Naive thymus-derived CD4-positive, alpha-beta T cell (primary cell): ENCODE data around the gene DUSP2. TPM values are rescaled to one million over a fixed set of nuclear protein-coding genes. Genes with fewer than 3 reads are reported as not detected.
A peak's percentile ranks its signal among the peaks of the same experiment; 100 is the strongest.

ENCODE experiments used
- ATAC-seq: fragments of 150-1000 bp; cut with Tn5 transposase; 2 replicates; pipeline ENCODE4 v1.10.0; 2021; ENCODE audit warnings: mild to moderate bottlenecking, moderate library complexity
- CTCF ChIA-PET: fragments of 350-600 bp; sonication (Branson Sonifier 250); formaldehyde crosslinking; loops from one replicate; lab custom pipeline; 2021; ENCODE audit warnings: antibody characterized with exemption; lab: Charles Lee
- POLR2A ChIA-PET: fragments of 350-600 bp; sonication (Branson Sonifier 250); formaldehyde crosslinking; loops from one replicate; lab custom pipeline; 2021; ENCODE audit warnings: antibody characterized with exemption, inconsistent platforms; lab: Charles Lee
- DNase-seq, 9 donors: peaks; one replicate each; pipeline versions ENCODE4 v3.0.0 to v3.0.0-alpha.2; 2020 to 2022; ENCODE audit warnings: mixed read lengths in 1 of 9
- H3K27ac ChIP-seq: one replicate; pipeline ENCODE4 v1.7.0; 2013; ENCODE audit warnings: mild to moderate bottlenecking, low read depth, low read length, moderate library complexity
- H3K27me3 ChIP-seq, 2 donors: one replicate each; pipeline ENCODE4 v1.7.0; 2013; ENCODE audit warnings: low read length in 2 of 2, mild to moderate bottlenecking in 2 of 2, moderate library complexity in 2 of 2; ENCODE audit not compliant: control insufficient read depth in 2 of 2, insufficient read depth in 2 of 2
- H3K36me3 ChIP-seq, 3 experiments: 1 replicate in 2 of 3; 2 replicates in 1 of 3; pipeline ENCODE4 v1.7.0; 2013; ENCODE audit warnings: low read length in 3 of 3, mild to moderate bottlenecking in 3 of 3, moderate library complexity in 1 of 3; ENCODE audit not compliant: insufficient read depth in 3 of 3, control insufficient read depth in 2 of 3
- H3K4me1 ChIP-seq, 2 donors: one replicate each; pipeline ENCODE4 v1.7.0; 2013; ENCODE audit warnings: low read length in 2 of 2, mild to moderate bottlenecking in 2 of 2, moderate library complexity in 1 of 2; ENCODE audit not compliant: control insufficient read depth in 2 of 2, insufficient read depth in 2 of 2
- H3K4me3 ChIP-seq: 2 replicates; pipeline ENCODE4 v1.7.0; 2013; ENCODE audit warnings: mild to moderate bottlenecking, low read length
- H3K9me3 ChIP-seq, 3 experiments: 1 replicate in 2 of 3; 2 replicates in 1 of 3; pipeline ENCODE4 v1.7.0; 2013; ENCODE audit warnings: low read length in 3 of 3; ENCODE audit not compliant: control insufficient read depth in 2 of 3
- H3K27ac Mint-ChIP-seq, 9 donors: one replicate each; pipeline ENCODE4 v1.8.0; 2020 to 2022; ENCODE audit warnings: mixed read lengths in 9 of 9, mild to moderate bottlenecking in 8 of 9, moderate library complexity in 5 of 9, inconsistent platforms in 2 of 9
- H3K27me3 Mint-ChIP-seq, 5 donors: one replicate each; pipeline ENCODE4 v1.8.0; 2021 to 2022; ENCODE audit warnings: mixed read lengths in 5 of 5, mild to moderate bottlenecking in 1 of 5
- H3K36me3 Mint-ChIP-seq, 5 donors: one replicate each; pipeline ENCODE4 v1.8.0; 2020 to 2022; ENCODE audit warnings: mixed read lengths in 5 of 5, mild to moderate bottlenecking in 3 of 5, inconsistent platforms in 1 of 5
- H3K4me1 Mint-ChIP-seq, 7 donors: one replicate each; pipeline ENCODE4 v1.8.0; 2020 to 2022; ENCODE audit warnings: mixed read lengths in 7 of 7, mild to moderate bottlenecking in 3 of 7, inconsistent platforms in 1 of 7
- H3K4me3 Mint-ChIP-seq, 10 donors: one replicate each; pipeline ENCODE4 v1.8.0; 2020 to 2022; ENCODE audit warnings: mild to moderate bottlenecking in 10 of 10, mixed read lengths in 10 of 10, moderate library complexity in 6 of 10, inconsistent platforms in 2 of 10
- H3K9me3 Mint-ChIP-seq, 11 donors: one replicate each; pipeline ENCODE4 v1.8.0; 2020 to 2022; ENCODE audit warnings: mixed read lengths in 11 of 11, mild to moderate bottlenecking in 4 of 11, inconsistent platforms in 1 of 11, moderate library complexity in 1 of 11
- intact Hi-C, 2 donors: fragments of 100-400 bp; cut with micrococcal nuclease; formaldehyde crosslinking; loops; one replicate each; pipeline ENCODE4 v1.15.1; 2023
- polyA plus RNA-seq, 2 donors: library from polyadenylated mRNA; unstranded; fragments of 300-500 nt; fragmentation: Illumina TruSeq; gene quantifications; one replicate each; pipeline ENCODE4 v1.2.3, GENCODE V29; 2021
- total RNA-seq, 6 experiments: library from RNA in 5 of 6; stranded (reverse) in 5 of 6; gene quantifications; 1 replicate in 5 of 6; 2 replicates in 1 of 6; pipeline ENCODE4 v1.2.3 and lab custom pipeline; 2021 to 2026

The DUSP2 gene
- total and polyA plus RNA-seq, 7 experiments from 2014 or later = 21.0 to 255 (median 25.6) TPM

GRCh38 chr2:96156011-96156820 is 11.0 kb upstream of the DUSP2 start:
- intact Hi-C loops = loop anchor here in 1 of 2 donors (1.0 kb wide), 2 partner anchors 8 kb away; no protein-coding TSS in a partner anchor
- ChIA-PET CTCF (interaction anchor here (1.2 to 4.0 kb wide), 2 partner anchors 18 to 19 kb away, joined by 4 to 21 read pairs; no protein-coding TSS in a partner anchor), POLR2A (interaction anchor here (0.9 to 4.2 kb wide), 3 partner anchors 10 to 14 kb away, joined by 3 to 76 read pairs (median 17); partner anchors contain the start of gene DUSP2)
- peaks cover 55 to 56% of the 10 kb centered on the region in 2 donors for H3K4me1 ChIP-seq
- H3K36me3 Mint-ChIP-seq = peaks cover 0 to 4% (median 0%) of the 10 kb centered on the region in 5 donors
- H3K4me3 ChIP-seq = no peak overlapping the region
- peak; percentile 40 for ATAC-seq
- peak in 2 of 9 donors; percentile 44 to 60 for DNase-seq
- no peaks in the 10 kb centered on the region for H3K9me3 ChIP-seq
- H3K4me1 Mint-ChIP-seq = peaks cover 57 to 82% (median 70%) of the 10 kb centered on the region in 7 donors
- H3K36me3 ChIP-seq = no peaks in the 10 kb centered on the region
- H3K4me3 Mint-ChIP-seq = peak overlapping the region in 6 of 10 donors; percentile 16 to 92 (median 56)
- H3K27me3 Mint-ChIP-seq = no peaks in the 10 kb centered on the region
- H3K27me3 ChIP-seq = no peaks in the 10 kb centered on the region
- H3K27ac Mint-ChIP-seq = peak overlapping the region; percentile 58 to 93 (median 71)
- H3K9me3 Mint-ChIP-seq = peaks cover 0 to 4% (median 0%) of the 10 kb centered on the region in 11 donors
- no peak overlapping the region for H3K27ac ChIP-seq

- H3K4me3 Mint-ChIP-seq = peak overlapping the region in 1 of 10 donors; percentile 25
- H3K36me3 ChIP-seq = no peaks in the 10 kb centered on the region
- DNase-seq = peak in 1 of 9 donors; percentile 4
- ChIA-PET CTCF (interaction anchor here (1.2 kb wide), 1 partner anchor 21 kb away, joined by 4 read pairs; no protein-coding TSS in a partner anchor), POLR2A (interaction anchor here (0.9 to 1.0 kb wide), 3 partner anchors 9 to 13 kb away, joined by 3 to 4 read pairs (median 3); no protein-coding TSS in a partner anchor)
- peak overlapping the region in 4 of 9 donors; percentile 15 to 67 (median 39) for H3K27ac Mint-ChIP-seq
- ATAC-seq = no peak
- intact Hi-C loops = no loop called here
- no peak overlapping the region for H3K4me3 ChIP-seq
- H3K4me1 Mint-ChIP-seq = peaks cover 58 to 84% (median 74%) of the 10 kb centered on the region in 7 donors
- H3K9me3 ChIP-seq = no peaks in the 10 kb centered on the region
- H3K36me3 Mint-ChIP-seq = no peaks in the 10 kb centered on the region
- H3K27me3 ChIP-seq = no peaks in the 10 kb centered on the region
- H3K27me3 Mint-ChIP-seq = no peaks in the 10 kb centered on the region
- H3K27ac ChIP-seq = no peak overlapping the region
- peaks cover 46 to 63% of the 10 kb centered on the region in 2 donors for H3K4me1 ChIP-seq
- H3K9me3 Mint-ChIP-seq = no peaks in the 10 kb centered on the region
Observed at GRCh38 chr2:96154506-96155380, 9.5 kb upstream of the DUSP2 start.

GRCh38 chr2:96153991-96154431 is 8.8 kb upstream of the DUSP2 start:
- Histone ChIP-seq H3K4me1 (peaks cover 42 to 58% of the 10 kb centered on the region in 2 donors), H3K27ac (no peak overlapping the region), H3K4me3 (no peak overlapping the region), H3K9me3 (no peaks in the 10 kb centered on the region), H3K27me3 (no peaks in the 10 kb centered on the region), H3K36me3 (no peaks in the 10 kb centered on the region)
- H3K4me3 Mint-ChIP-seq = no peak overlapping the region
- no peak for ATAC-seq
- DNase-seq = peak in 2 of 9 donors; percentile 8 to 19
- intact Hi-C loops = no loop called here
- H3K36me3 Mint-ChIP-seq = no peaks in the 10 kb centered on the region
- H3K27me3 Mint-ChIP-seq = no peaks in the 10 kb centered on the region
- ChIA-PET CTCF (interaction anchor here (1.2 to 1.6 kb wide), 2 partner anchors 20 to 22 kb away, joined by 4 to 5 read pairs; no protein-coding TSS in a partner anchor), POLR2A (interaction anchor here (1.0 kb wide), 1 partner anchor 12 kb away, joined by 4 read pairs; no protein-coding TSS in a partner anchor)
- H3K4me1 Mint-ChIP-seq = peaks cover 50 to 81% (median 70%) of the 10 kb centered on the region in 7 donors
- peak overlapping the region in 6 of 9 donors; percentile 0 to 88 (median 58) for H3K27ac Mint-ChIP-seq
- H3K9me3 Mint-ChIP-seq = no peaks in the 10 kb centered on the region

GRCh38 chr2:96153291-96153713 is 8.1 kb upstream of the DUSP2 start:
- ChIA-PET POLR2A (interaction anchor here (1.7 kb wide), 1 partner anchor 14 kb away, joined by 4 read pairs; no protein-coding TSS in a partner anchor), CTCF (interaction anchor here (1.2 to 1.6 kb wide), 2 partner anchors 21 to 22 kb away, joined by 4 to 5 read pairs; no protein-coding TSS in a partner anchor)
- ATAC-seq (no peak), DNase-seq (no peak)
- peaks cover 40 to 56% of the 10 kb centered on the region in 2 donors for H3K4me1 ChIP-seq
- no peaks in the 10 kb centered on the region for H3K27me3 Mint-ChIP-seq
- peaks cover 0 to 3% (median 0%) of the 10 kb centered on the region in 11 donors for H3K9me3 Mint-ChIP-seq
- no peaks in the 10 kb centered on the region for H3K27me3 ChIP-seq
- H3K27ac ChIP-seq = no peak overlapping the region
- H3K4me3 ChIP-seq = no peak overlapping the region
- intact Hi-C loops = no loop called here
- peak overlapping the region; percentile 14 to 88 (median 71) for H3K27ac Mint-ChIP-seq
- H3K36me3 Mint-ChIP-seq = no peaks in the 10 kb centered on the region
- peaks cover 49 to 82% (median 71%) of the 10 kb centered on the region in 7 donors for H3K4me1 Mint-ChIP-seq
- peak overlapping the region in 1 of 10 donors; percentile 23 for H3K4me3 Mint-ChIP-seq
- no peaks in the 10 kb centered on the region for H3K9me3 ChIP-seq
- no peaks in the 10 kb centered on the region for H3K36me3 ChIP-seq

GRCh38 chr2:96152304-96153161 is 7.3 kb upstream of the DUSP2 start:
- Mint-ChIP-seq H3K4me1 (peaks cover 47 to 82% (median 71%) of the 10 kb centered on the region in 7 donors), H3K4me3 (peak overlapping the region in 4 of 10 donors; percentile 25 to 60 (median 36)), H3K27ac (peak overlapping the region; percentile 29 to 100 (median 81)), H3K36me3 (no peaks in the 10 kb centered on the region), H3K9me3 (peaks cover 0 to 5% (median 0%) of the 10 kb centered on the region in 11 donors), H3K27me3 (no peaks in the 10 kb centered on the region)
- ChIA-PET CTCF (interaction anchor here (0.8 to 1.6 kb wide), 2 partner anchors 22 kb away, joined by 4 to 5 read pairs; no protein-coding TSS in a partner anchor), POLR2A (interaction anchor here (1.7 to 2.6 kb wide), 2 partner anchors 14 to 21 kb away, joined by 4 to 8 read pairs; no protein-coding TSS in a partner anchor)
- intact Hi-C loops = no loop called here
- peak in 1 of 9 donors; percentile 7 for DNase-seq
- H3K36me3 ChIP-seq = no peaks in the 10 kb centered on the region
- ATAC-seq = no peak
- H3K27me3 ChIP-seq = no peaks in the 10 kb centered on the region
- no peak overlapping the region for H3K27ac ChIP-seq
- no peak overlapping the region for H3K4me3 ChIP-seq
- H3K9me3 ChIP-seq = no peaks in the 10 kb centered on the region
- H3K4me1 ChIP-seq = peaks cover 40 to 56% of the 10 kb centered on the region in 2 donors
